DND-41 (cell line): ENCODE measurements around the gene SLC43A3.

Experiments
- CTCF ChIP-seq: IDR thresholded peaks from 2 replicates; pipeline ENCODE4 v1.5.1; 2012; ENCODE audit warnings: borderline replicate concordance, low read length, moderate library complexity, mild to moderate bottlenecking; ENCODE audit not compliant: poor library complexity, severe bottlenecking; ENCODE audit errors: extremely low read depth
- EZH2 ChIP-seq: IDR thresholded peaks from 3 replicates; pipeline ENCODE4 v1.6.1; 2012; ENCODE audit warnings: borderline replicate concordance, low read depth, mild to moderate bottlenecking, moderate library complexity, low read length, inconsistent platforms; ENCODE audit not compliant: severe bottlenecking

GRCh38 chr11:57458060-57458409 is 31.1 kb upstream of the SLC43A3 start:
- TF ChIP-seq CTCF (no peak), EZH2 (no peak)
